Measurements from ENCODE around the gene ARSA.
A peak's percentile ranks its signal among the peaks of the same experiment; 100 is the strongest.
"Not testable (repeated sequence)": the region's sequence is repeated elsewhere in the genome, so short reads cannot be mapped to it uniquely, and the experiment has no call there.

The ARSA gene

DNA sequence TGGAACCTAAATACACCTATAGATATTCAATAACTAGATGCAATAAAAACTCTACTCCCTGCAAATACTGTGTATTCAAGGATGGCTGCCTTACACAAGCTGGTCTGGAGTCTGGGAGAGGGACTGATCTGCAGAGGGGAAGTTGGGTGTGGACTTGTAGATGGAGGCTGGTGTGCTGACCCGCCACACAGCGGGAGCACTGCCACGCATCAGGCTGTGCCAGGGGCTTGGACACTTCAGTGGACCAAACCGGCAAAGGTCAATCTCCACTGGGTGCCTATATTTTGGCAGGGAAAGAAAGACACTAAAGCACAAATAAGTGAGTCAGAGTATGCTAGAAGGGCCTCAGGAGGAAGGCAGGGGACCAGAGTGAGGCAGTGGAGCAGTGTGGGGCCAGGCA is 42.6 kb upstream of the ARSA start:
- H3K36me3 Mint-ChIP-seq = peaks cover 0 to 4% of the 10 kb centered on the region in 2 donors
- peaks cover 40 to 51% of the 10 kb centered on the region in 2 donors for H3K27me3 Mint-ChIP-seq
- no peak overlapping the region for H3K27ac Mint-ChIP-seq
- DNase-seq (no peak), ATAC-seq (replicated peaks) (no peak)
- no peak overlapping the region for H3K4me3 Mint-ChIP-seq
- H3K4me1 Mint-ChIP-seq = peaks cover 19 to 24% of the 10 kb centered on the region in 2 donors
- H3K9me3 Mint-ChIP-seq = peaks cover 0 to 5% of the 10 kb centered on the region in 2 donors

DNA sequence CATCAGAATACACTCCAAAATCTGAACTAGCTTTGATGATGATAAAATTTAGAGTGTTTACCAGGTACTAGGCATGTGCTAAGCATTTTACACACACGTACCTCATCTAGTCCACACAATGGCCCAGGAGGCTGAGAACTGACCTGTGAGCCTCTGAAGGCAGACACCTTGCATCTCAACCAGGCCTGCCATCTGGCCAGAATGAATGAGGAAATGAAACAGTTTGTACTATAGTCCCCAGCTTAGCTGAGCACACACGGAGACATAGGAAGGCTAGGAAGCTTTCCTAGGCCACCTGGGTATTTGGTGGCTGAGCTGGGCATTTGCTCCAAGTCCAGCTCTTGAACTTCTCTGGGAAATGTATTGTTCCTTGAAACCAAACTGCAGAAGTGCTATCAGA is 37.8 kb upstream of the ARSA start:
- DNase-seq (no peak), ATAC-seq (replicated peaks) (peak; percentile 36 to 42)
- Mint-ChIP-seq H3K27me3 (peaks cover 15 to 20% of the 10 kb centered on the region in 2 donors), H3K9me3 (no peaks in the 10 kb centered on the region), H3K4me3 (no peak overlapping the region), H3K36me3 (no peaks in the 10 kb centered on the region), H3K27ac (no peak overlapping the region), H3K4me1 (peaks cover 0 to 2% of the 10 kb centered on the region in 2 donors)

DNA sequence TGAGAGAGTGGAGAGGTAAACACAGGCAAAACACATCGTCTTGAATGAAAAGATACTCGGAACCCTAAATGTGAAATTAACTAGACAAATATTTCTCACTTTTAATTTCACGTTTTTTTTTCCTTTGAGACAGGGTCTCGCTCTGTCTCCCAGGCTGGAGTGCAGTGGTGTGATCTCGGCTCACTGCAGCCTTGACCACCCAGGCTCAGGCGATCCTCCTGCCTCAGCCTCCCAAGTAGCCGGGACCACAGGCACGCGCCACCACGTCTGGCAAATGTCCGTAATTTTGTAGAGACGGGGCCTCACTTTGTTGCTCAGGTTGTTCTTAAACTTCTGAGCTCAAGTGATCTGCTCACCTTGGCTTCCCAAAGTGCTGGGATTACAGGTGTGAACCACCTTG is 37.3 kb upstream of the ARSA start:
- Mint-ChIP-seq H3K27ac (no peak overlapping the region), H3K4me1 (peaks cover 0 to 2% of the 10 kb centered on the region in 2 donors), H3K4me3 (no peak overlapping the region), H3K36me3 (no peaks in the 10 kb centered on the region), H3K27me3 (peaks cover 12 to 16% of the 10 kb centered on the region in 2 donors), H3K9me3 (no peaks in the 10 kb centered on the region)
- DNase-seq (no peak), ATAC-seq (replicated peaks) (no peak)

DNA sequence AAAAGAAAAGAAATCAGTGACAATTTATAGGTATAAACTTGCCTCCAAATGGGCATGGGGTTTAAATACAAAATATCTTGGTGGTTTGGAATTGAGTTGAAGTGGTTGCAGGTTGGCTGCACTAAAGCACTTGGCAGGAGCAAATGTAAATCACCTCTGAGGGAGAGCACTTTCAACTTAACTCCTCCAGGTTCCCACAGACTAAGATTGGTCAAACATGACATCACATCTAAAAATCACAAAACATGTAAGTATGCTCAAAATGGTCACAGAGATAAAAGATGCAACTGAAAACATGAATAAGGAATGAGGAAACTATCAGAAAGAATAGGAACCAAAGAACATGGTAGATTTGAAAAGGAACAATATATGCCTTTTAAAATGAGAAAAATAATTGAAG is 32.4 kb upstream of the ARSA start:
- no peaks in the 10 kb centered on the region for H3K9me3 Mint-ChIP-seq
- H3K27me3 Mint-ChIP-seq = peaks cover 13 to 24% of the 10 kb centered on the region in 2 donors
- no peaks in the 10 kb centered on the region for H3K4me1 Mint-ChIP-seq
- no peak overlapping the region for H3K27ac Mint-ChIP-seq
- no peak for ATAC-seq (replicated peaks)
- H3K4me3 Mint-ChIP-seq = no peak overlapping the region
- H3K36me3 Mint-ChIP-seq = no peaks in the 10 kb centered on the region
- DNase-seq = no peak

DNA sequence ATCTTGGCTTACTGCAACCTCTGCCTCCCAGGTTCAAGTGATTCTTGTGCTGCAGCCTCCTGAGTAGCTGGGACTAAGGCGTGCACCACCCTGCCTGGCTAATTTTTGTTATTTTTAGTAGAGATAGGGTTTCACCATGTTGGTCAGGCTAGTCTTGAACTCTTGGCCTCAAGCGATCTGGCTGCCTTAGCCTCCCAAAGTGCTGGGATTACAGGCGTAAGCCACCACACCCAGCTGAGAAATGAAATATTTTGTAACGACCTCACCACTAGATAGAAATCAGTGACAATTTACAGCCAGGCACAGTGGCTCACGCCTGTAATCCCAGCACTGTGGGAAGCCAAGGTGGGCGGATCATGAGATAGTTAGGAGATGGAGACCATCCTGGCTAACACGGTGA is 31.8 kb upstream of the ARSA start:
- not testable (repeated sequence) for DNase-seq, H3K9me3 Mint-ChIP-seq
- H3K27me3 Mint-ChIP-seq = peaks cover 13 to 25% of the 10 kb centered on the region in 2 donors

DNA sequence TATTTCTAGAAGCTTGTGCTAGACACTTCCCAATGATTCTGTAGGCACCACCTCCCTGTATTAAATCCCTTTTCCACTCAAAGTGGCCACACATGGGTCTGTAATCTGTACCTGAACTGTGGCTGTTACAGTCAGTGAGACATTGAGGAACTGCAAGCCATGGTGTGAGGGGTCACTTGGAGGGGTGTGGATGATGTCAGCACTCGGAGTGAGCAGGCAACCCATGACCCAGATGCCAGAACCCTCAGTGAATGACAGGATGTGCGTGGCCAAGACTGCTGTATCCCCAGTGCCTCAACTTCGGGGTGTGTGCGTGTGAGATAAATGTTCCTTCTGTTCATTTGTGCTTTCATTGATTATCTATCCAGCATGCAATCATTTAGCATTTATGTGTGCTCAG is 30.0 kb upstream of the ARSA start:
- DNase-seq = no peak
- no peaks in the 10 kb centered on the region for H3K9me3 Mint-ChIP-seq
- peaks cover 13 to 28% of the 10 kb centered on the region in 2 donors for H3K27me3 Mint-ChIP-seq
- H3K36me3 Mint-ChIP-seq = no peaks in the 10 kb centered on the region
- H3K4me3 Mint-ChIP-seq = no peak overlapping the region
- ATAC-seq (replicated peaks) = no peak
- no peaks in the 10 kb centered on the region for H3K4me1 Mint-ChIP-seq
- H3K27ac Mint-ChIP-seq = no peak overlapping the region

More for the DNA sequence above, 31.8 kb upstream of the ARSA start:
- H3K27ac Mint-ChIP-seq; H3K4me1 Mint-ChIP-seq; ATAC-seq (replicated peaks); H3K4me3 Mint-ChIP-seq; H3K36me3 Mint-ChIP-seq: not testable (repeated sequence)

DNA sequence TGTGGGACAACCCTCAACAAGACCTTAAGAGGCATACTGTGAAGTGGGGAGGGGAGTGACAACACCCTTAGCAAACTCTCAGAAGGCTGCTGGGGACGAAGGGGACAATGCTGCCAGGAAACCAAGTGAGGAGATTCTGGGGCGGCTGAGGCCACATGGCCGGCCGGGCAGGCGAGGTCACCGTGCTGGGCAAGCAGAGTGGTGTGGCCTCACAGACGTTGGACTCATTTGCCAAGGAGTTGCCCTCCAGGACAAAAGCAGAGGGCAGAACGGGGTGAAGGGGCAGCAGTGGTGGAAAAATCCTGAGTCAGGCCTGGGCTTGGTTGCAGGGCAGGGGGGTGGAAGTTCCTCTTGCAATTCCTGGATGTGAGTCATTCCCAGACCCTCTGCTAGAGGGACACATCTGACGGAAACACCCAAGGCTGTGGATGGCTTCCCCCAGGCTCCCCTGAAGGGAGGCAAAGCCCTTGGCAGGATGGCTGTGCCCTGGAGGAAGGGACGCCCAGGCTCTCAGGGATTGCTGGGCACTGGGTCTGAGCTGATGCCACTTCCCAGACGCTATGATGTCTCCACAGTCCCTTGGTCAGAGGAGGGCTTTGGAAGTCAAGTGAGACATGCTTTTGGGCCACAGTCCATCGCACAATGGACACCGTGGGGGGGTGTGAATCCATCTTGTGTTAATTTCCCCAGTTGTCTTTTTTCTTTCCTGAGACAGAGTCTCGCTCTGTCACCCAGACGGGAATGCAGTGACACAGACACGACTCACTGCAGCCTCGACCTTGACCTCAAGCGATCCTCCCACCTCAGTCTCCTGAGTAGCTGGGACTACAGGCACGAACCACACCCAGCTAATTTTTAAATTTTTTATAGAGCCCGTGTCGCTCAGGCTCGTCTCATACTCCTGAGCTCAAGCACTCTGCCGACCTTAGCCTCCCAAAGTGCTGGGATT is 28.4 kb upstream of the ARSA start:
- Mint-ChIP-seq H3K9me3 (no peaks in the 10 kb centered on the region), H3K27me3 (peaks cover 17 to 30% of the 10 kb centered on the region in 2 donors), H3K27ac (no peak overlapping the region), H3K4me3 (no peak overlapping the region), H3K36me3 (no peaks in the 10 kb centered on the region), H3K4me1 (no peaks in the 10 kb centered on the region)
- no peak for ATAC-seq (replicated peaks)
- DNase-seq = no peak

DNA sequence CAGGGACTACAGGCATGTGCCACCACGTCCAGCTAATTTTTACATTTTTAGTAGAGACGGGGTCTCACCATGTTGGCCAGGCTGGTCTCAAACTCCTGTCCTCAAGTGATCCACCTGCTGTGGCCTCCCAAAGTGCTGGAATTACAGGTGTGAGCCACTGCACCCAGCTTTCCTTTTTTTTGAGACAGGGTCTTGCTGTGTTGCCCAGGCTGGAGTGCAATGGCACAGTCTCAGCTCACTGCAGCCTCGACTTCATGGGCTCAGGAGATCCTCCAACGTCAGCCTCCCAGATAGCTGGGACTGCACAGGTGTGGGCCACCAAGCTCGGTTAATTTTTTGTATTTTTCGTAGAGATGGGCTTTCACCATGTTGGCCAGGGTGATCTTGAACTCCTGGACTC is 26.7 kb upstream of the ARSA start:
- H3K4me3 Mint-ChIP-seq; H3K27ac Mint-ChIP-seq; H3K9me3 Mint-ChIP-seq; H3K36me3 Mint-ChIP-seq; H3K4me1 Mint-ChIP-seq; ATAC-seq (replicated peaks); DNase-seq: not testable (repeated sequence)
- H3K27me3 Mint-ChIP-seq = peaks cover 13 to 27% of the 10 kb centered on the region in 2 donors

DNA sequence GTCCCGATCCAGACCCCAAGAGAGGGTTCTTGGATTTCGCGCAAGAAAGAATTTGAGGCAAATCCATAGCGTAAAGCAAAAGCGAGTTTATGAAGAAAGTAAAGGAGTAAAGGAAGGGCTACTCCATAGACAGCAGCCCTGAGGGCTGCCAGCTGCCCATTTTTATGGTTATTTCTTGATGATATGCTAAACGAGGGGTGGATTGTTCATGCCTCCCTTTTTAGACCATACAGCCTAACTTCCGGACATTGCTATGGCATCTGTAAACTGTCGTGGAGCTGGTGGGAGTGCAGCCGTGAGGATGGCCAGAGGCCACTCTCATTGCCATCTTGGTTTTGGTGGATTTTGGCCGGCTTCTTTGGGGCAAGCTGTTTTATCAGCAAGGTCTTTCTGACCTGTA is 25.3 kb upstream of the ARSA start:
- Mint-ChIP-seq H3K9me3 (peaks cover 3% of the 10 kb centered on the region in 2 donors), H3K4me1 (no peaks in the 10 kb centered on the region), H3K4me3 (no peak overlapping the region), H3K27ac (peak overlapping the region; percentile 56), H3K36me3 (peaks cover 0 to 2% of the 10 kb centered on the region in 2 donors), H3K27me3 (peaks cover 13 to 23% of the 10 kb centered on the region in 2 donors)
- DNase-seq (no peak), ATAC-seq (replicated peaks) (no peak)

DNA sequence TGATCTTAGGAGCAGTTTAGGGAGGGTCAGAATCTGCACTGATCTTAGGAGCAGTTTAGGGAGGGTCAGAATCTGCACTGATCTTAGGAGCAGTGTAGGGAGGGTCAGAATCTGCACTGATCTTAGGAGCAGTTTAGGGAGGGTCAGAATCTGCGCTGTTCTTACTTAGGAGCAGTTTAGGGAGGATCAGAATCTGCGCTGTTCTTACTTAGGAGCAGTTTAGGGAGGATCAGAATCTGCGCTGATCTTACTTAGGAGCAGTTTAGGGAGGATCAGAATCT is 15.8 kb upstream of the ARSA start:
- peaks cover 16 to 36% of the 10 kb centered on the region in 2 donors for H3K27me3 Mint-ChIP-seq
- H3K4me1 Mint-ChIP-seq; H3K4me3 Mint-ChIP-seq; H3K9me3 Mint-ChIP-seq; H3K36me3 Mint-ChIP-seq; ATAC-seq (replicated peaks); DNase-seq; H3K27ac Mint-ChIP-seq: not testable (repeated sequence)

DNA sequence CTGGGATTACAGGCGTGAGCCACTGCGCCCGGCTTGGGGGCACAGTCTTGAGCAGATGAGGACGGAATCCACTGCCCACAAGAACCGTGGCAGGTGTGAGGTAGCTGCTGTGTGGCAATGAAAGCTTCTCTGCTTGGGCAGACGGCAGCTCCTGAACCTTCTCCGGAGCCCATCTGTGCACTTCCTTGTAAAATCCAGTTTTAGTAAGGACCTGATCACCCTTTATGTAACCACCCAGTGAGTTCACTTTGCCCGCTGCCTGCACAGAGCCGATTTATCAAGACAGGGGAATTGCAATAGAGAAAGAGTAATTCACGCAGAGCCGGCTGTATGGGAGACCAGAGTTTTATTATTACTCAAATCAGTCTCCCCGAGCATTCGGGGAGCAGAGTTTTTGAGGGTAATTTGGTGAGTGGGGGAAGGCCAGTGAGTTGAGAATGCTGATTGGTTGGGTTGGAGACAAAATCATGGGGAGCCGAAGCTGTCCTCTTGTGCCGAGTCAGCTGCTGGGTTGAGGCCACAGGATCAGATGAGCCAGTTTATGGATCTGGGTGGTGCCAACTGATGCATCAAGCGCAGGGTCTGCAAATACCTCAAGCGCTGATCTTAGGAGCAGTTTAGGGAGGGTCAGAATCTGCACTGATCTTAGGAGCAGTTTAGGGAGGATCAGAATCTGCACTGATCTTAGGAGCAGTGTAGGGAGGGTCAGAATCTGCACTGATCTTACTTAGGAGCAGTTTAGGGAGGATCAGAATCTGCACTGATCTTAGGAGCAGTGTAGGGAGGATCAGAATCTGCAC is 15.3 kb upstream of the ARSA start:
- H3K4me3 Mint-ChIP-seq; DNase-seq; H3K36me3 Mint-ChIP-seq; H3K9me3 Mint-ChIP-seq; ATAC-seq (replicated peaks); H3K4me1 Mint-ChIP-seq; H3K27ac Mint-ChIP-seq: not testable (repeated sequence)
- peaks cover 16 to 36% of the 10 kb centered on the region in 2 donors for H3K27me3 Mint-ChIP-seq

DNA sequence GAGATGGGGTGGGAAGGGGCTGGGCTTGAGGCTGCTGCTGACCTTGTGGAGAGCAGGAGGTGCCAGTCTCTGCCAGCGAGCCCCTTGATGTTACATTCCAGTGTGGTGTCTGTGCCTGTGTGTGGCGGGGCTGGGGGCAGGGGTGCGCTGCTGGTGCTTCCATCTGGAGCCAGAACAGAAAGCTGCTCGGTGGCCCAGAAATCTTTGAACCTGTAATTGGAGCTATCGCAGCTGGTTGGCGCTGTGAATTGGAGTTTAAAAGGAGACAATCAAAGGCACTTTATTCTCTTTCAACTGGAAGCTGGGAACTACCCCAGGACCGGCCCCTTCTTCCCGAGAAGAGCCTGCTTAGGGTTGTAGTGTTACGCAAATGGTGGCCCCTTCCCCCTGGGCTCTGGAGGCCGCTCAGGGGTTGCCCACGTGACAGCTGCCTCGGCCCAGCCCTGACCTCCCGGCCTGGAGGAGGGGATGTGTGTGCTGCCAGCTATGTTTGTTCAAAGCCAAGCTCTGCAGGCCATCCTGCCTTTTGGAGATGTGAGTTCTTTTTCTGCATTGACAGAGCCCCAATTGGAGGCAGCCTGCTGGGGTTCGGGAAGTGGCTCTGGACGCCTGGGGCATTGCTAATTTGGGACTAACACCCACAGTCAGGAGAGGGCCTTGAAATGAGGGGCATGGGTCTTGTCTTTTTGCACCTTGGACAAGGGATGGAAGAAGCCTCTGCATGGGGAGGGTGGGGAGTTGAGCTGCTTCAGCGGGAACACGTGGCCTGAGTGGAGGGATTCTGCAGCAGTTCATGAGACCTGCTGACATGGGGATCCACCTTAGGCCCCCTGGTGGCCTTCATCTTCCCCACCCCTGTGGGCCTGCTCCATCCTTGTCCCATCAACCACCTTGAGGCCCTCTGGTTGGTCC is 14.0 kb upstream of the ARSA start:
- DNase-seq = no peak
- no peak for ATAC-seq (replicated peaks)
- no peaks in the 10 kb centered on the region for H3K9me3 Mint-ChIP-seq
- no peak overlapping the region for H3K27ac Mint-ChIP-seq
- H3K4me1 Mint-ChIP-seq = no peaks in the 10 kb centered on the region
- H3K27me3 Mint-ChIP-seq = peaks cover 16 to 35% of the 10 kb centered on the region in 2 donors
- H3K4me3 Mint-ChIP-seq = no peak overlapping the region
- H3K36me3 Mint-ChIP-seq = no peaks in the 10 kb centered on the region

DNA sequence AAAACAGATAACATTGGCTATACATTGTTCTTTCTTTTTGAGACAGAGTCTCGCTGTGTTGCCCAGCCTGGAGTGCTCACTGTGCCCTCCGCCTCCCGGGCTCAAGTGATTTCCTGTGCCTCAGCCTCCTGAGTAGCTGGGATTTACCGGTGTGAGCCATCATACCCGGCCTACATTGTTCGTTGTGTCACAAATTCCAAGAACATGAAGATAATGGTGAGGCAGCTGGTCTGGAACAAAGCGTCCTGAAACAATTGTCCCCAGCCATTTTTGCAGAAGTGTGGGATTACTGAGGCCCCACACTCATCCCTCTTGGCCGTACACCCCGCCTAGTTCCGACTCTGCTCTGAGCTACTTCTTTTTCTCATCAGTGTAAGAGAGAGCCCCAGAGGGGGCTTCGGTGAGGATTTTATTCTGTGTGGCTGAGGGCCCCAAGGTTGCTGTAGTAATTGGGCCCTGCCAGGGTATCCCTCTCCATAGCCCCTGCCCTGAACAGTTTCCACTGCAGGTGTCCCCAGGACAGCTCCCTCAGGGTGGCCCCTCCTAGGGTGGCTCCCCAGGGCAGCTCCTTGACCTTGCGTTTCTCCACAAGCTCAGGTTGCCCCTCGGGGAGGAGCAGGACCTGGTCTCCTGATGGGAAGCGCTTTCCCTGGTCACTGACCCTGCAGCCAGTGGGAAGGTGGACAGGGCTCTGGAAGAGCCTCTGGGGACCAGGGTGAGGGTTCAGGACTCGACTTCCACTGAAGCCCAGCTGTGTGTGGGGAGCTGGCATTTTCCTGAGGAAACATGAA is 13.1 kb upstream of the ARSA start:
- Mint-ChIP-seq H3K4me1 (no peaks in the 10 kb centered on the region), H3K4me3 (no peak overlapping the region), H3K36me3 (peaks cover 0 to under 1% of the 10 kb centered on the region in 2 donors), H3K27ac (no peak overlapping the region), H3K27me3 (peaks cover 12 to 31% of the 10 kb centered on the region in 2 donors), H3K9me3 (no peaks in the 10 kb centered on the region)
- ATAC-seq (replicated peaks) (no peak), DNase-seq (no peak)

Data from stimulated activated naive B cell treated with anti-CD40 and anti-IgM and Interleukin-4, amounts not matched to agents 10 μg/mL and 1 μg/mL and 100 μg/mL, for 72 hours (primary cell).